Epidermal melanocyte (primary cell): ENCODE results near the gene HOXB2.
A peak's percentile ranks its signal among the peaks of the same experiment; 100 is the strongest.

Source experiments
- DNase-seq: peaks from one replicate; pipeline ENCODE4 v3.0.0; 2011; ENCODE audit warnings: low spot score; ENCODE audit not compliant: insufficient read length

HOXB2 gene

DNA sequence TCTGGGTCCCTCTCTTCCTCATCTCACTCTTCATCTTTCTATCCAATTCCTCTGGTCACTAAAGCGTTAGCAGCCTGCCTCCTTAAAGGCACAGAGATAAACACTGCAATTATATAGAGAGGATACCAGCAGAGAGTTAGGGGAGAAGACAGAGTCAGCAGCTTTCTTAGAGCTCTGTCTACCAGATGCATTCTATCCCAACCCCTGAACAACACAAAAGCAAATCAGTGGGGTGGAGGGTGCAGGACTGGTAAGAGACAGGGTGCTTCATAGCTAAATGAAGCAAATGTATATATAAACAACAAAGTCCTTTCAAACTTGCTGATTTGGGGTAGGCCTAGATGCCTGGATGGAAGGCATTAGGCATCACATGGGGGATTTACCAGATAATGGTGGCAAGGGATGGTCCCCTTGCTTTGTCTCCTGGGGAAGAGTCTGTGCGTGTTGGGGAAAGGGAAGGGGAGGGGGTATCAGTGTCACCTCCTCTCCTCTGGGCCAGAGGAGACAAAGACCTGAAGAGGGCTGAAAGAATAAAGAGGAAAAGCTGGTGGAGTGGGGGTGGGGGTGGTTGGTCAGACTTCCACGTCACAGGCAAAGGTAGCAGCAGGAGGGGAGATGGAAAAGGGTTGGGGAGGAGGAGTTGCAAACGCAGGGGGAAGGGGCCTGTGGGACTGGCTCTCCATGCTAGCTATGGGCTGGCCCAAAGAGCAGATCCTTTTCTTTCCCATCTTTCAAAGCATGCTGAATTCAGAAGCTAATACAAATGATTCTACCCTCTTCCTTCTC lies 21.2 kb upstream of the HOXB2 start:
- DNase-seq: no peak

DNA sequence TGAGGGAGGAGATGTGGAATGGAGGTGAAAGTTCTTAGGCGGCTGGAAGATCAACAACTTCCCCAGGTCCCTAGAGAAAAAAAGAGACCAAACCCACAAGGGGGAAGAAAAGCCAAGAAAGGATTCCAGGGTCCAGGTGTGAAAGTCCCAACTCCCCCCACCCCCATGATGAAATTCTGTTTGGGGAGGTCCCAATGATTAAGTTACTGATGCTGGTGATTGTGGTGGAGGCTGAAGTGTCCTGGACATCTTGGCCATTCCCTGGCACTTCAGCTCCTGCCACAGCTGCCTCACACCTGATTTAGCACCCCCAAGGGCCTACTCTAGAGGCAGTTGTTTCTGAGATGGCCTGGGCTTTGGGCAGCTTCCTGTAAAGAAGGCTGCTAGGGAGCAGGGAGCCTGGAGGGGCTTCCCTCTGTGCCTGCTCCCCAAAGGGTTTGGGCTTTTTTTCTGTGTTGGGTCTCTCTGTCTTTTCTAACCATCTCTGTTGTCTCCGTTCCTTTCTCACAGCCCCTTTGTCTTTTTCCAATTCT lies 20.2 kb upstream of the HOXB2 start:
- no peak for DNase-seq

DNA sequence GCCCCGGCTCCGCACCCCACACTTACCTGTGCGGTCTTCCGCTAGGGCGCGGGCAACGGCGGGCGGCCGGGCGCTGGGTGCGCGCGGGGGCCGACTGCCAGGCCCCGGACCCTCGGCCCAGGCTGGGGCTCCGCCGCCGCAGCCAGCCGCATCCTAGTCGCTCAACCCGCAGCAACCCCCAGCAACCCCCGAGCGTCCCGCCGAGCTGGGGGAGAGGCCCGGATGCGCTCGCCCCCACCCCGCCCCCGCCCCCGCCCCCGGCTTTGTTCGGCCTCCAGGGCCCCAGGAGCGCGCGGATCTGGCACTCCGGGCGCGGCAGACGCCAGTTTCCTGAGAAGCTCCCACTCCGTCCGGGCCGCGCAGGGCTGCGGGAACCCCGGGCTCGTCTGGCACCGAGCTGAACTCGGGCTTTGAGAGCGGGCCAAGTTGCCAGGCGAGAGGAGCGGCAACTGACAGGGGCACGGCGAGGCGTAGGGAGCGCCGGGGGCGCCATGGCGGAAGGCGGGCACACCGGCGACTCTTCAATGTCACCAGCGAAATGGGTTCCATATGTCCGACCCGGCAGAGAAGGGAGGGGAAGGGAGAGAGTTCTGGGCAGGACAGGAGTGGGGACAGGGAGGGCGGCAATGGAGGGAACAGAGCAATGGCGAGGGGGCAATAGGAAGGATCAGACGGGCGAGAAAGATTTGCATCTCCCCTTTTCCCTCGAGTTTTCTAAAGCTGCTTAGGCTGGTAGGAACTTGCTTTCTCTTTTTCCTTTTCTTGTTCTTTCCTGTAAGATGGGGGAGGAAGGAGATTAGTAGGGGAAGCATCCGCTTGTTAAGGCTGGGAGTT lies 19.5 kb upstream of the HOXB2 start:
- no peak for DNase-seq

DNA sequence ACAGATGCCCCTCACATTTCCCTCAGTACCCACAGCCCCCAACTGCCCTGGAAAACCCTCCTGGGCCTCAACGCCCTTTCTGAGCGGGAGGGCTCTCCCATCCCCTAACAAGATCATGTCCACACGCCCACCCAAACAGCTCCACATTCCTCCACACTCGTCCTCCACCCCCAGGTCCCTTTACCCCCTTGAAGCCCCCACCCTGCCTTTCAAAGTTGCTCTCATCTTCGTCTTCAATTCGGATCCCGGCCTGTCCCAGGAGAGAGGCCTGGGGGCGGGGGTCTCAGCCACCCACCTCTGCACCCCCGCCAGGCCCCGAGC lies 18.9 kb upstream of the HOXB2 start:
- DNase-seq: no peak

DNA sequence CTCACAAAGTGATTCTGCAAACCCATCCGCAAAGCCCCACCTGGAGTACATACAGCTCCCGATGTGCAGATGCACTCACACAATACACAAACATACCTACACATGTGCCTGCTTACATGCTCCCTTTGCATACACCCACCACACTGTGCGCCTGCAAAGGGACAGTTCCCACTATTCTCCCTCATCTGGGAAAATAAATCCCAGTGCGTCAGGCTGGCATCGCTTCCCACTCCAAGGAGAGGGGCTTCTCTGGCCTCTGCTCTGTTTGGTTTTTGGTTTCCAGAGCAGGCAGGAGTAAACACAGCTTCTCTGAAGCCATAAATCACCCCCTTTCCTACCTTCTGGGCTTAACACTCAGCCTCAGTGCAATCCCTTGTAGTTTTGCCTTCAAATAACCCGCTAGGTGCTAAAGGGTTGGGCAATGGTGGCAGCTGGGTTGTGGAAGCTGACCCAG lies 18.5 kb upstream of the HOXB2 start:
- DNase-seq: no peak

DNA sequence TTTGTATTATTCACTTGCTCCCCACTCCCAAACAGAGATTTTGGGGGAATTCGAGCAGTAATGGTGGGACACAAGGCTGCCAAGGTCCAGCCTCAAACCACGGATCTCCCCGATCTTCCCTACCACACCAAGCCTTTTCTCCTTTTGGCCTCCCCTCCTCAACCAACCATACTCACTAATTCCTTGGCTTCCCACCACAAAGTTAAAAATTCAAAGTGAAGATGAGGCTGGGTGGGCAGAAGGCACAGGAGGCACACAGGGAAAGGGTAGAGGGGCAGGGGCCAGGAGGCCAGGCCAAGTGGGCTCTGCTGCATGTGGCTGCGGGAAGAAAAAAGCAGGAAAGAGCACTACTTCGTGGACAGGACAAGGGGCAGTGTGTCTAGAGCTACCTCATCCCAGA lies 18.0 kb upstream of the HOXB2 start:
- DNase-seq: no peak

DNA sequence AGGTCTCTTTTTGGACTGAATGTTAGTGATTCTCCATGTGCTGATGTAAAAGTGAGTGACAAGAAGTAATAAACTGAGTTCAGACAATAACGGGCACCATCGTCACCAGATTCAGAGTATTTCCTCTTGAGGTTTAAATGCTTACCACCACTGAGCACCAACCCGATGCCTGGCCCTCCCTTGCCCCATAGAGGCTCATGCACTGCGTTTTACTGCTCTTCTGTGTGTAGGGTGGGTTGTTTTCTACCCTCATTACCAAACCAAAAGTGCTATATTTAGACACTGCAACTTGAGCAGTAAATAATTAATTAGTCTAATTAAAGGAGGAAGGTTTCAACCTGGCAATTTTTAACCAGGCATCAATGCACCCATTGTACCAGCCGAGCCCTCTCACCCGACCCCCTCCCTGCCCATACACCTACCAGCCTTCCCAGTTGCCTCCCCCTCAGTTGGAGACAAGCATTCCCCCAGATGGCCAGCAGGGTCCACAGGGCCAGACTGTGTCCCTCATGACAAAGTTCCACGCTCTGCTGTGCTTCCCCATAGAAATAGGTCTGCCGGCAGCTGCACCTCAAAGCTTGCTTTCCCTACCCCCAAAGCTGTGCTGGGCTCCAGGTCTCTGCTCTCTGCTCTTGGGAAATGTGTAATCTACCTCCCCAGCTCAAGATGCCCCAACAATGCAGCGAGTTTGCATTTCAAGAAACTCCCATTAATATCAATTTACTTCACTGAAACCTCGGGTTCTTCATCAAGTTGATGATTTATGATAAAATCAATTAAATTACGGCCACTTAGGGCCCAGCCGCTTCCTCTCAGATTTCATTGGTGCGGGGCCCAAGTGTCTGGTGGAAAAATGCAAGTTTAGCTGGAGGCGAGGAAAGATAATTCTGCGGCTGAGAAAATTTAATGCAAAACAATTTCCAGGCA lies 17.2 kb upstream of the HOXB2 start:
- no peak for DNase-seq

DNA sequence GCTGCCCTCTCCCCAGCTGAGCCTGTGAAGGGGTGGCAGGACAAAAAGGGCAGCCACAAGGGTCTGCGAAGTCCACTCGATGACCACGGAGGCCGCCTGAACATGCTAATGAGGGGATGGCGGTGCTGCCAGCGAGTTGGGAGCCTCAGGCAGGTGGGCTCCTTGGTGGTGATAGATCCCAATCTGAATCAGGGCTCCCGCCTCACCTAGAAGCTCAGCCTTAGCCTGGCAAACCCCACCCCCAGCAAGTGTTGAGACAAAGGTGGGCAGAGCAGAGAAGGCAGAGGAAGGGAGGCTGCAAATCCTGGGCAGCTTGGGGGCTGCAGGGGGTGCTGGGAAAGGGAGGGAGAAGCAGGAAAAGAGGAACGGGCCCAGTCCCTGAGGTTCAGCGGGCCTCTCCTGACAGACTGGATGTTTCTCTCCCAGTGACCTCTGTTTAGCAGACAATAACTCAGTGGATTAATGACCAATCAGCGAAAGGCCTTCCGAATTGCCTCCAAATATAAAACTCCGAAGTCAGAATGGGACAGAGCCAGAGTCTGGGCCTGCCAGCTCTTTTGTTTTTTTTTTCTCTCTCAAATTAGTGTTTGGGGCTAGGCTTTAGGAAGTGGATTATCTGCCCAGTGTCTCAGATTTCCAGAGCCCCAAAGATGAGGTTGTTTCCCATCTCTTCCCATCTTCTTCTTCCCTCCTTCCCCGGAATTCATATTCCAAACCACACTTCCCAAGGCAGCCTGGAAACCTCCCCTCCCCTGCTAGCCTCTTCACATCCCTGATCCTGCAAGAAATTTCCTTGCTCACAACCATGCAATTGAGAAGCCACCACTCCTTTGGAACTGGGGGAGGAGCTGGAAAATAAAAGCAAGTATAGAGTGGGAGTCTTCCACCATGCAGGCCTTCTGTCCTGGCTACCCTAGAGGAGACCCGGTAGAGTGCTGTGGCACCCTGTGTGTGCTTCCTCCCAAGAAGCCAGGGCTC lies 15.2 kb upstream of the HOXB2 start:
- no peak for DNase-seq

DNA sequence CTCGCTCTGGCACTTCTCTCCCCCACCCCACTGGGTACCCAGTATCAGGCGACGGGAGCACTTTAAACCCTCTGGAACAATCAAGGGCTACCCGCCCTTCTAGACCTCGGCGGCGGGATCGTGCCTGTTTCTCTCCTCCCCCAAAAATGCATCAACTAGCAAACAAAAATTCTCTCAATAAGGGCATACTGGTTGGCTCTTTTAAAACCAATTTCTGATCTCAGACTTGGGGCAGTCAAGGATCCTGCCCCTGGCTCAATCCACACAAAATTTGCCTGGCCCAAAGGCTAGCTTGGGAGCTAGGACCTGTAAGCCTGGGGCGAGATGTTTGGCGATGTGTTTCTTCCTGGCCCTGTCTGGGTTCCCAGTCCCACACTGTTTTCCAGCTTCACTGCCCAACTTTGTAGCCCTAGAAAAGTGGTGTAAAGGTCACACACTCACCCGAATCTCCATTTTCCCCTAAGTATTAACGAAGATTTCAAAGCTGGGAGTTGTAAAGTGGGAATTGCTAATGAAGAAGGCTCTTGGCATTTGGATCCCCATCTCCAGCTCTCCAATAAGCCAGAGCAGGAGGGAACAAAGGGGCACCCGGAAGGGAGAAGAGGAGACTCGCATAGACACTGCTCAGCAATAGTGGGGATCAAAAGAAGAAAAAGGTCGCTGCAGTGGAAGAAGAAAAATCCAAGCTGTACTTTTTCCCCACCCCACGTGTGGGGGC lies 14.4 kb upstream of the HOXB2 start:
- DNase-seq: no peak

DNA sequence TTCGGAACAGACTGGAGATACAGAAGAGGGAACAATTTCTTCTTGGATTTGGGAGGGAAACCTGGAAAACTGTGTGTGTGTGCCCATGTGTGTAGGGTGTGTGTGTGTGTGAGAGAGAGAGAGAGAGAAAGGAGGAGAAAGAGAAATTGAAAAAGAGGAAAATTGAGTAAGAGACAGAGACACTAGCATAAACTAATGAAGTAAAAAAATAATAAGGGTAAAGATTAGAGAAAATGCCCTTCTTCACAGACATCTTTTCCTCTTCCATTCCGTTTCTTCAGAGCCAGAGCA lies 13.9 kb upstream of the HOXB2 start:
- DNase-seq: no peak

DNA sequence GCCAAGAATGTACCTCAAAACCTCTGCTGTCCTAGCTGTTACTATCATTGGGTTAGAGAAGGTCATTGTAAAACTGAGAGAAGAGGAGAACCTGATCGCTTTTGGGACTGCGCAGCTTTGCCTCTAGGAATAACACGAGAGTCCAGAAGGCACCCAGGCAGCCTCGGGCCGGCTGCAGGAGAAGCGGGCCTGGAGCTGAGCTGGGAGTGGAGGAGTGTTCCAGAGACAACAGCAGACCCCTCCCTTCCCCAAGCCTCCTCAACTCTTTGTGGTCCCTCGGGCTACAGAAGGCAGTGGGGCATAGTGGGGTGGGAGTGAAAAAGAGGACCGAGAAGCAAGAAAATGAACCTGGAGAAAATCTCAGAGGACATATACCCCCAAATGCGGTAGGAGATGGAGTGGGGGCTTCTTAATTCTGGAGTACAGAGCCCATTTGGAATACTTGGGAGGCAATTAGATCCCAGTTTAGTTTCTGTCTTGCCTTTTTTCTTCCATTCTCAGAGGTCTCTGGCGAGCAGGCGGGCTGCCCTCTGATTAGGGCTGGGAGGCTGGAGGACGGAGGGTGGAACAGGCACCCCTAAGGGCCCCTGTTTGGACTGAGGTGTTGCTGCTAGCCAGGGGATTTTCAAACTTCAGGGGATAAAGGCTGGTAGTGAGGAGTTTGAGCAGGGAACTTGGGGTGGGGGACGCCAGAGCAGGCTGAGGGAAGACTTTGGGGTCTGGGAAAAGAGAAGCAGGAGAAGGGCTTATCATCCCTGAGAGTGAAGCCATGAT lies 13.3 kb upstream of the HOXB2 start:
- no peak for DNase-seq

DNA sequence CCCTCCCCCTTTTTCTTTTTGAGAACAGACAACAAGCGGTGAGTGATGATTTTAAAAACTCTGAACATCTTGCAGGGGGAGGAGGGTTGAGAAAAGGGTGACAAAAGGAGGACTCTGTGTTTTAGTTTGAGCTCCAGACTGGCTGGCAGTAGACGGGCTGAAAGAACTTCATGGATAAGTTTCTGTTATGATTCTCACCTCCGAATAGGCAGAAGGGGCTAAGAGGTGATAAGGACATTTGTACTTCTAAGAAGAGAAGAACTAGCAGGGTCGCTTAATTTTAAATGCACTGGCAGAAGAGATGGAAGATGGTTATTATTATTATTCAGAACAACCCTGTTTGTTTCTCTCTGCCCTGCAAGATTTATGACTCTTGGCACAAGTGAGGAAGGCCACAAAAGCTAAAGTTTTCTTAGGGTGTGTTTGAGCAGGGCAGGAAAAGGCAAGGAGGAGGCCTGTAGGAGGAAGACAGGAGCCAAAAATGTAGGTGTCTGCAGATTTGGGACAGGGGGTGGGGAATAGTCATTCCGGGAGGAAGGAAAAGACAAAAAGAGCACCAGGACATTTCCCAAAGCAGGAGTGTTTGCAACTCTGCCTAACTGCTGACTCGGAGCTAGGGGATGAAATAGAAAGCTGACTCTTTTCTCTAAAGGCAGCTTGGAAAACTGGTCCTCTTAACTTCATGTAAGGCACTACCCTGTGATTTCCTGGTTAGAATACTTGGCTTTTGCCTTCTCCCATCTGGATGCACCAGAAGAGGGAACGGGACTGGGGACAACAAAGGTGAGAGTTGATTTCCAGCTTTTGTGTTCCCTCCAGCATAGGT lies 11.9 kb upstream of the HOXB2 start:
- no peak for DNase-seq

DNA sequence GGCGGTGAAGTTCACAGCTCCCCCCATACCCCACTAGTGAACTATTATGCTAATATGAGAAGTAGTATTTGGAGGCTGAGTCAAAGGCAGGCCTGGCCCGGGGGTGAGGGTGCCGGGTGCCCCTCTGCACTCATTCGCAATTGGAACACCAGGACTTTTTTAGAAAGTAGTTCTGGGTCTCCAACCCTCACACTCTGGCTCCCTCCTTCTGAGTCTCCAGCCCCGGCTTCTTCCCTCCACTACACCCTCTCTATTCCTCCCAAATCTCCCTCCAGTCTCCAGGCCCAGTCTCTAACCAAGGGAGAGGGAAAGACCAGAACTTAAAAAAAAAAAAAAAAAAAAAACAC lies 11.3 kb upstream of the HOXB2 start:
- no peak for DNase-seq

DNA sequence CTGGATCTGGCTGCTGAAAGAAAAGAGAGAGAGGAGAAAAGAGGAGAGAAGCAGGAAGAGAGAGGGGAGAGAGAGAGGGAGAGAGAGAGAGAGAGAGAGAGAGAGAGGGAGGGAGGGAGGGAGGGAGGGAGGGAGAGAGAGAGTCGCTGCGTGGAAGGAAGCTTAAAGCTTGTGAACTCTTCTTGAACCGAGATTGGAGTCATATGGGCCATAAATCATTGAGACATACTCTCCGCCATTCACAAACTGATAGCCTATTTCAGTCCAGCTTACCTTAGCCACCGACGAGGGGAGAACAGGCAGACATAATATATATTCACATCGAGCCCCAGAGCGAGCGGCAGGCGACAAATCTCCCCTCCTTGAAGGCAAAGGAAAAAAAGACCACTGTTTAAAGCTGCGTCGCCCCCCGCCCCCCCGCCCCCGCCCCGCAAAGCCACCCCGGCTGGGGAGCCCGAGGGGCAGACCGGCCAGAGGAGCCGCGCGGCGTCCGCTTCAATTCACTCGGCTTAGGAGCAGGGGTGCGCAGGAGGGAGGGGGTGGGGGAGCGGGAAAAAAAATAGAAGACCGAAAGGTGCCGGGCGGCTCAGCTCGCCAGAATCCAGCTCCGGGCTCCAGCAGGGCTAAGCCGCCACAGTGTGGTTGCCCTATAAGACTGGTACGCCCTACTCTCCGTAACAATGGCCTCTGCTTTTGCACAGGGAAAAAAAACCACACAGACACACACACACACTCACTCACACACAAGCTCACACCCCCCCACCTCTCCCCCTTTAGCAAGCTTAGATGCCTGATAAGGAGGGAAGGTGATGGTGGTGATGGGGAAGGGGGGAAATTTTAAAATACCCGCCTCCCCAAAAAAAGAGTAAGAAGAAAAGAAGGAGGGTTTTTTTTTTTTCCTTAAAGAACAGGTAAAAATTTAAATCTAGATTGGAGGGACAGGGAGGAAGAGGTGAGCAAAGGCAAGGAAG lies 10.6 kb upstream of the HOXB2 start:
- DNase-seq: peak; percentile 98

DNA sequence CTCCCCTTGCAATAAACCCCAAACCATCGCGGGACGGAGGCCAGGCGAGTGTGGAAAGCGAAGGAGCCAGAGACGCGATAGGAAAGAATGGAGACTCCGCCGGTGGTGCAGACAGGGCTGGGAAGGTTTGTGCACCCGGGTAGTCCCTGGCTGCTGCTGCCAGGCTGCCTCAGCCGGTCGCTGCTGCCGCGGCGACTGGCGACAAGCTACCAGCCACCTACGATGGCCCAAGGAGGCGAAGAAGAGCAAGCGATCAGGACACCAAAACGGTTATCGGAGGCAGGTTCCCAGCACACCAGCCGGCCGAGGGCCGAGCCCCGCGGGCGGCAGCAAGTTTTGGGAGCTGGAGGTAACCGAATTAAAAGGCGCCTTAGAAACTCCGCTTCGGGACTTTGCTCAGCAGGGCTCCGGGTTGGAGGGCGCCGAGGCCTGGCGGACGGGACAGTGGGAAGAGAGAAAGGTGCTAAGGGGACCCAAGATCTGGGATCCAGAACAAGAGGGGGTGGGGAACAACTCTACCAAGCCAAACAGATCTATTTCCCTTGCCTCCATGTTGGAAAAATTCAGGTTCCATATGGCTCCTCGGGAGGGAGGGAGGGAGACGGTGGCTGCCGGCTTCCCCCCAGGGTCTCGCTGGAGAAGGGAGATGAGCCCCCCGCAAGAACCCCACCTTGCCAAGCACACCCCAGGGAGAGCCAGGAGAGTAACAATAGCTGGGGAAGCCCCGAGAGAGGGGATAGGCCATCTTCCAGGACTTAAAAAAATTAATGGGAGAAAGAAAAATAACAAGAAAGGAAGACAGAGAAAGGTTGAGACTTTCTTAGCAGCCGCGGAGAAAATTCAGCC lies 9.7 kb upstream of the HOXB2 start:
- no peak for DNase-seq

DNA sequence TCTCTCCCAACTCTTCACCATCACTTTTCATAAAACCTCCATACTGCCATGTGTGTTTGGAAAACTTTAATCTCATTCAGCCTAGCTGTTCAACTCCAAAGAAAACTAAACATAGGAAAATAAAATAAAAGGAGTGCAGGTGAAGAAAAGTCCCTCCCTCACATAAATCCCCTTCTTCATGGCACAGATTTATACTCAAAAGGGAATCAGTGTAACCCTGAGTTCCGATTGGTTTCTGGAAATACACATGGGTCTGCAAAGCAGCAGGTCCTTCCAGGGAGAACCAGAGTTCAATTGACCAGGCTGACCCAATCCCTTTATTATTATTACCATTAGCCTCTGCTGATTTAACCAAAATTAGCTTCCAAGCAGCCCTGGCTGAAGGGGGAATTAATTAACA lies 8.9 kb upstream of the HOXB2 start:
- DNase-seq: no peak
